ENCODE results near the gene EFEMP2.

DNA sequence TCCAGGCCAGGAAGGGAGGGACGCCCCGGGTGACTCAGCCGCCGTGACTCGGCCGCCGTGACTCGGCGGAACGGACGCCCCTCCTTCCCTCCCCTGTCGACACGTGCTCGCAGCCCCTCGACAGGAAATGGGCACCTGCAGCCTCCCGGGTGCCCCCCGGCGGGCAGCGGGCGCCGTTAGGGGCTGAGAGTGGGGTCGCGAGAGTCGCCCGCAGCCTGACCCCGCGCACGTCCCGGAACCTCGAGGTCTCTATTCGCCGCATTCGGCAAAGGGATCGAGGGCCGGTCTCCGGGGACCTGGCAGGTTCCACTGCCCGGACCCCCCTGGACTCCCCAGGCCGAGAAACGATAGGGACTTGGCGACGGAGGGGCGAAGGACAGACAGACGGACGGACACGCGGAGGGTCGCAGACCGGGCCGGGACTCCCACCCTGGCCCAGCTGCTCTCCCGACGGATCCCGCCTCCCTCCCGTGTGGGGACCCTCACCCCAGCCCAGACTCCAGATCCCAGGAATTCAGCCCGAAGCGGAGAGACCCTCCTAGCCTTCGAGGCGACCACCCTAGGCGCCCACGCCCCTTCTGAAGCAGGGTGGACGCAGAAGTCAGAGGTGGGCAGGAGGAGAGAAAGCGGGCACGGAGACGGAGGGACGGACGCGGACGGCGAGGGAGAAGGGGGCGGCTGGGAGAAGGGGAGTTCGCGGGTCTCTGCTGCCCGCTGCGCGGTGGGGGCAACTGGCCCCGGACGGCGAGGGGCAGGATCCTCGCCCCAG is 26.9 kb upstream of the EFEMP2 start:
- TF ChIP-seq, protein P1, sequence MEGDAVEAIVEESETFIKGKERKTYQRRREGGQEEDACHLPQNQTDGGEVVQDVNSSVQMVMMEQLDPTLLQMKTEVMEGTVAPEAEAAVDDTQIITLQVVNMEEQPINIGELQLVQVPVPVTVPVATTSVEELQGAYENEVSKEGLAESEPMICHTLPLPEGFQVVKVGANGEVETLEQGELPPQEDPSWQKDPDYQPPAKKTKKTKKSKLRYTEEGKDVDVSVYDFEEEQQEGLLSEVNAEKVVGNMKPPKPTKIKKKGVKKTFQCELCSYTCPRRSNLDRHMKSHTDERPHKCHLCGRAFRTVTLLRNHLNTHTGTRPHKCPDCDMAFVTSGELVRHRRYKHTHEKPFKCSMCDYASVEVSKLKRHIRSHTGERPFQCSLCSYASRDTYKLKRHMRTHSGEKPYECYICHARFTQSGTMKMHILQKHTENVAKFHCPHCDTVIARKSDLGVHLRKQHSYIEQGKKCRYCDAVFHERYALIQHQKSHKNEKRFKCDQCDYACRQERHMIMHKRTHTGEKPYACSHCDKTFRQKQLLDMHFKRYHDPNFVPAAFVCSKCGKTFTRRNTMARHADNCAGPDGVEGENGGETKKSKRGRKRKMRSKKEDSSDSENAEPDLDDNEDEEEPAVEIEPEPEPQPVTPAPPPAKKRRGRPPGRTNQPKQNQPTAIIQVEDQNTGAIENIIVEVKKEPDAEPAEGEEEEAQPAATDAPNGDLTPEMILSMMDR (IDR thresholded peaks at IDR 0.05), result no peak
- TF ChIP-seq POLR2A (IDR thresholded peaks at IDR 0.05), result peak in 2 of 3 donors; percentile 9 to 12
